GM18508 (cell line): ENCODE data around the gene NFIA.

Experiments
- ATAC-seq: cut with Tn5 transposase; IDR thresholded peaks from one replicate; pipeline ENCODE4 v1.9.1; 2021; ENCODE audit warnings: moderate number of reproducible peaks; ENCODE audit not compliant: insufficient read depth, unreplicated experiment

The NFIA gene

GRCh38 chr1:61171974-61172373, 89.6 kb downstream of the NFIA start:
- ATAC-seq, result no peak

DNA sequence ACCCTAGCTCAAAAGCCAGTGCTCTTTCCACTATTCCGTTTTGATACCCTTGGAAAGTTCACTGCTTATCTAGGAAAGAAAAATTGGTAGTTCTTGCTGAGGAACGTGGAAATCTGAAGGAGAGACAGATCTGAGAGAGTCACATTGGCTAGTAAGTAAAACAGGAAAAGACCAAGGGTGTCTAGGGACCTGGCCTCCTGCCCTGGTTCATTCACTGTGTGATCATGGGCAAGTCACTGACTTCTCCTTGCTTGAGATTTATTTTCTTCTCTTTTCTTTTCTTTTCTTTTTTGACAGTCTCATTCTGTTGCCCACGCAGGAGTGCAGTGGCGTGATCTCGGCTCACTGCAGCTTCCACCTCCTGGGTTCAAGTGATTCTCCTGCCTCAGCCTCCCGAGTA, 90.8 kb downstream of the NFIA start:
- no peak for ATAC-seq

DNA sequence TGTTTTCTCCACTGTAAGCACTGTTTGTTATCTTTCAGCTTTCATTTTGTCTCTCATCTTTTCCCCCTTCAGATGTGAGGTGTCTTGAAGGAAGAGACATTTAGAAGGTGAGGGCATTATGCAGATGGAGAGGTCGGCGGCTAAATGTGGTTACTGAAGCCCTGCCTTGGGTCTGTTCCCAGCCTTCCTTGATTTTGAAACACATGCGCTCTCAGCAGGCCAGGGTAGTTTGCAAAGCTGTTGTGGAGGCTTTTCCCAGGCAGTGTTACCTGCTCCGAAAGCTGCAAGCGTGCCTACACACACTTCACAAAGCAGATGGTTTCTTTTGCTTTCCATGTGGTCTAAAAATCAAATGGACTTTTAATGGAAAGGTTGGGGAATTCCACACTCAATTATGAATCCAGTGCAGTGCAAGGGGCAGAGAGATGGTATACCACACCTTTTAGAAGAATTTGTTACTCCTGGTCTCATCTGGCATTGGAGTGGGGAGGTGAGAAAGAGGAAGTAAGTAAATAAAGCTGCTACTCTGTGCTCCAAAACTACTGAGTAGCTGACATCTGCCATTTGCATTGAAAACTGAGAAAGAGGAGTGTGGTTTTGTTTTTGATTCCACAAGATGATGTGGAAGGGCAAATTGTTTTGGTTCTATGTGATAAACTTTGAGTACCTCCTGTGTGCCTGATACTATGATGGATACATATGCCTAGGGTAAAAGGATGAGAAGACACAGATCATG, 91.9 kb downstream of the NFIA start:
- ATAC-seq, result no peak

- ATAC-seq, result no peak
Measured at GRCh38 chr1:61175976-61176375, 93.6 kb downstream of the NFIA start.

GRCh38 chr1:61181067-61182038, 99.0 kb downstream of the NFIA start:
- ATAC-seq, result no peak

DNA sequence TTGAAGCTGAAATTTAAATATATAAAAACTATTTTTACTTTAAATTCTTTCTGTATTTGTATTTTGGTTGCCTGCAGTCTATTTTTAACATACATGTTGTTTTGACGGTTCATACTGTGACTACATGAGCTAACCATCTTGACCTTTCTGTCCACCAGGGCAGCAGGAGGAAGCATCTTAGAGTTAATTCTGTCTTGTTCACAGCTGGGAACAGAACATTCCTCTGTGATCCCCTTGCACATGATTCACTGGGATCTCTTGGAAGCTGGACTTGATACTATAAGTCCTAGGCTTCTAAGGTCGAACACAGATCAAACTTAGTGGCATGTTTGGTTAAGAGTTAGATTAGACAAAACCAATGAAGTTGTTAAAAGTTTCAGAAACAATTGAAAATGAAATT, 99.7 kb downstream of the NFIA start:
- no peak for ATAC-seq

DNA sequence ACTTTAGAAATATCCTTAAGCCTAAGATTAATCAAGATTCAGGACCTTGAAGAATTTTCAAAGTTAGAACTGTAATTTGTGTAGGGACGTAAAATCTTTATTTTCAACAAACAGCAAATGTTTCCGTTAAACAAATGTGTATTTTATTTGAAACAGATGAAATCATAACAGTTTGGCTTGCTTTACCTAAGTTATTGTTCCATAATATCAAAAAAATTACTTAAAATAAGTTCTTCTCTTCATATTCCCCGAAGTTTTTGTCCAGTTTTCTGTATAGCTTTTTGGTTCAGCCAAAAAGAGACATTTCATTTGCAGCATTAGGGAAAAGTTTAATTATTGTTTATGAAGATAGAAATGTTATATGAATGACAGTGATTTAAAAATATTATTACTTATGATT, 100.1 kb downstream of the NFIA start:
- ATAC-seq, result no peak

GRCh38 chr1:61183471-61184039, 101.2 kb downstream of the NFIA start:
- ATAC-seq, result no peak

GRCh38 chr1:61184040-61184713, 101.8 kb downstream of the NFIA start:
- no peak for ATAC-seq

DNA sequence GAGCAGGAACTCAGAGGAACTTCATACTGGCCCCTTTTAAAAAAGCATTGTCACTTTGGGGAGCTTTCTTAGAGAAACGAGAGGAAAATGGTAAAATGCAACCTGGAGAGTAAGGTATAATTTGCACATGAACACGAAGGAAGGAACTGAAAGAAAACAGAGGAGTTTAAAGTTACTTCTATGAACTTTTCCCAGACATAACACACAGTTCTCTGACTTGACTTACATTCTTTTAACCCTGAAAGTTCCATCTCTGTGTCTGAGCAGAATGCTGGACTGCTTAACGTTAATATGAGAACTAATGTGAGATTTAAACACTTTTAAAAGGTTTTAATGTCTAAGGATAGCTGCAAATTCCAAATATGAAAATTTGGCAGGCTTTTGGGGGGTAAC, 102.3 kb downstream of the NFIA start:
- no peak for ATAC-seq

DNA sequence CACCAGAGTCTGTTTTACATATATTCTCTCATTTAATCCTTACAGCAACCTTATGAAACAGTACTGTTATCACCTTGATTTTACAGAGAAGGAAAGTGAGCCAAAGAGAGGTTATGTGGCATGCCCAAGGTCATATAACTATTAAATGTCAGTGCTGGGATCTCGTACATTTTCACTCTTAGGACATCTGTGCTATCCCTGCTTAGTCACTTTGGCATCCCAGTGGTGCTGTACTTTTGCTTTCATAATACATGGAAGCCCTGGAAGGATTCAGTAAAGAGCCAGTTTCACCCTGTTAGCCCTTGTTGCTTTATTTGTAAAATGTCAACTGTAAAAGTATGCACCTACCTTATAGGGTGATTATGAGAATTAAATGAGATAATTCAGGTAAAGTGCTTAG, 104.4 kb downstream of the NFIA start:
- ATAC-seq, result no peak

GRCh38 chr1:61187352-61188086, 105.2 kb downstream of the NFIA start:
- no peak for ATAC-seq

DNA sequence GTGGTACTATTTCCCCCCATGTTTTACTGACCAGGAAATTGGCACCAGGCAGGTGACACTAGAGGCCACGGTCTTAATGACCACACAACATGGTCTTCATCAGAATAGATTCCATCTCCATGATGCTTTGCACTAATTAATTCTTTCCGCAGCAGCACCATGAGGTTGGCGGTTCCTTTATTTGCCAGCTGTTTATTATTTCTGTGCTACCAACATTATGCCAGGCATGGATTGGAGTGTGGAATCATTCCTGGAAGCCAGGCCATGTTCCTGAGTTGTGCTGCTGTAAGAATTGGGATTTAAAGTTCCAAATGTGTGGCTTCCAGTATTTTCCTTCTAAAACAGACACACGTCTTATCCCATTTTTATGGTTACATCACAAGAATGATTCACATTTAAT, 107.8 kb downstream of the NFIA start:
- ATAC-seq, result no peak

DNA sequence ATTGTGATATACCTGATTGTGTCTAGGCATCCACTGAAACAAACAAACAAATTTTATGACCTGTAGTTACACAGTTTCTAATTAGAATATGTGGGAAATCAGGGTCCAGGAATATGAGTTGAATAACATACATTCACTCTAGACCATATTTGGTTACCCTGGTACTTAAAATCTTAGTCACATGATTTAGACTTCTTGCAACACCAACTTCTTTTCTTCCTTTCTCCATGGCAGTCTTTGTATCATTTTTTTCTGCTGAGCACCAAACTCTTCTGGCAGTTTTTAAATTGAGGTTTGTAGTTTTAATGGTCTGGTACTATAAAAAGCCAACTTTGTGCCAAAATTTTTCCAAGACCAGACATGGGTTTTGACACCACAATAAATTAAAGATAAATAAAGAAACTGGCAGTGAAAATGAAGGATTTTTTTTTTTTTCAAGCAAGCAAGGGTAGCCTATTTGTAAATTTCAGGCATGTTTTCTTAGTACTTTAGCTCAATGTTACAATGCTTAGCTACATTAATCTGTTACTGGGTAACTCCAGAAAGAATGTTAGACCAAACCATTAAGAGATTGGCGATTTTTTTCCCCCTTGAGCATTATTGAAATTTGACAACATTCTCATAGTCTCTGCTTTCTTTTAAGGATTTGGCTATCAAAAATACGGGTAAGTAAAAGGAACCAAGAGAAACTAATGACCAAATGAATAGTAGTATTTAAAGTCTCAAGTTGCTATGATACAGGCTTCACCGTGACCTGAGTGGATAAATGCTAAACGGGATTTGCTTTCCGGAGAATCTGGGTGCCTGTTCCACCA, 108.5 kb downstream of the NFIA start:
- ATAC-seq, result no peak

DNA sequence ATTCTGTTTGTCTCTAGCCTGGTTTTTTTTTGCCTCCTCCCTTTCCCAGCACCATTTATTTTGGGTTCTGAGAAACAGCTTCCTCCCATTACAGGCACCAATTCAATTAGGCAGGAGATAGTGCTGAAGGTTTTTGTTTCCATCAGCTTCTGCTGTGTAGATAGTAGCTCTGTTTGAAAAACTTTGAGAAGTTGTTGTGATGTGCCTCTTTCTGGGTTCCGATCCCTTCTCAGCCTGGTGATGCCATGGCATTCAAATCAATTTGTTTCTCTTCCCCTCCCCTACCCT, 109.0 kb downstream of the NFIA start:
- ATAC-seq, result no peak

GRCh38 chr1:61192663-61193330, 110.4 kb downstream of the NFIA start:
- no peak for ATAC-seq

GRCh38 chr1:61193808-61194207, 111.4 kb downstream of the NFIA start:
- no peak for ATAC-seq

DNA sequence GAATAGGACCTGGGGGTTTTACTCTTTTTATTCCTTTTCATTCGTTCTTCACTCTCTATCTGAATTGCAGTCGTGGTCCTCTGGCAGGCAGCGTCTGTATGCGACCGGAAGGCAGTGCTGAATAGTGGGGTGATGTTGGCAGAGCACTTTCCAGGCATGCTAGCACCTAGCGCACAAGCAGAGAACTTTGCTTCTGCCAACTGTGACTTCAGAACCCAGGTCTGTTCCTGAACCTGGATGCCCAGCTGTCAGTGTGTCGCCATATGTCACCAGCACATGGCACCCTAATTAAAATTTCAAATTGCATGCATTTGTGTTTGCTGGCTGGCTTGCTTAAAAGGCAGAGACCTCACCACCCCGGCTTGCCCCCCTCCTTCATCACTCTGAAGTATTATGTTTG, 116.2 kb downstream of the NFIA start:
- ATAC-seq, result no peak

GRCh38 chr1:61201035-61201434, 118.7 kb downstream of the NFIA start:
- no peak for ATAC-seq
